Measurements from ENCODE around the gene AMER3. TPM values are rescaled to one million over a fixed set of nuclear protein-coding genes. Genes with fewer than 3 reads are reported as not detected.

The AMER3 gene
- total and polyA plus RNA-seq, 2 of the 8 experiments (the other 6 are each of a cell fraction or from before 2014, with no cell fraction given), result 0.15 to 0.19 TPM

DNA sequence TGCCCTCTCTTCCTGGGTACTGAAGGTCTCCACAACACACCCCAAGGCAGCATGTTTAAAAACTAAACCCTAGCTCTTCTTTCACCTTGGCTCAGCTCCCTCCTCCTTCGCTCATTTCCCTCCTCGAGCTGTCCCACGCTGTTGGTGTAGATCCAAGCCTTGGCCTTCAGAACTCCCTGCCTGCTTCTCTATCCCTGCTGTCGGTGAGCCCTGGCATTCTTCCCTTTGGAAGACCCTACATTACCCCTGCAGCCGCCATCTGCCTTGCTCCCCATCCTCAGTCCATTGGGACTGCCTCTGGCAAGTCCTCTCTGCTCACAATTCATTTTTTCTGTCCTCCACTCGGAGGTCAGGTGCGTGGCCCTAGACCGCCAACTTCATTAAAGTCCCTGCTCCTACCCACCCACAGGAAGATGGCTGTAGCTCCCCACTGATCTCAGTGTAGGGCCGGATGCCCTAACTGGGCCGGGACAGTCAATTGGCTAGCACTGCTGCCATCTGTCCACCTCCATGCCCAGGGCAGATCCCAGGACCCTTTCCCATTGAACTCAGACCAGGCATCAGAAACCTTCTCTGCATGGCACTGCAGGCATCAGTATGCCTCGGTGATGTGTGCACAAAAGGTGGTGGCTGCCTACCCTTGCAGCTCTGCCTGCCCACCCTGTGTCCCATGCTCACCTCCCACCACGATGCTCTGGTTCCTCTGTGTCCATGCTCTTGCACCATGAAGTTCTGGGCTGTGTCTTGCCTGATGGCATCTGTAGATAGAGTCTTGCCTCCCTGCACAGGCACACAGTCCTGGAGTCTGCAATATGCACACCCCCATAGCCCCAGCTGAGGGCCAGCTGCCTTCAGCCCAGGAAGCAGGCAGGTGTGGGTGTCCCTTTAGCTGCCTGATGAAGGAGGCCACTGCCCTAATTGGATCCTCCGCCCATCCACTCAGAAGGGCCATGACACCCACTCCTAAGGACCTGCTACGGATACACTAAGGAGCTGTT lies 5.7 kb downstream of the AMER3 start:
- no peak overlapping the region for H4K8ac ChIP-seq (ENCODE audit: extremely low read depth, insufficient read depth, low read length)
- H4K91ac ChIP-seq (replicated peaks; ENCODE audit: insufficient read length, low read length), result no peak overlapping the region
- no peak overlapping the region for H2AFZ ChIP-seq (ENCODE audit: low read length)
- no peak overlapping the region for H3K27ac ChIP-seq (ENCODE audit: low read depth, low read length)
- POLR2A ChIA-PET (ENCODE audit: partially characterized antibody), result interaction anchor here (0.9 kb wide), 1 partner anchor 10 kb away, joined by 3 read pairs; no protein-coding TSS in a partner anchor
- WGBS, 2 experiments (ENCODE audit: extremely low coverage in 1 of 2, insufficient coverage in 1 of 2, insufficient read length in 1 of 2, insufficient replicate concordance in 2 of 2, low coverage in 1 of 2, low lambda C conversion rate in 2 of 2, missing lambda C conversion rate in 1 of 2), result 94% methylated on average over 14 of the region's 14 CpGs; no CpG with 5 or more reads in 1 of the 2 experiments
- peaks cover 0 to 13% (median 6%) of the 10 kb centered on the region in 4 experiments; a peak in 5 of 7 replicates for H3K27me3 ChIP-seq (replicated peaks in 1 of 4; ENCODE audit: control insufficient read depth in 3 of 4, extremely low read depth in 1 of 4, insufficient read depth in 3 of 4, low read length in 3 of 4)
- H3K4ac ChIP-seq (replicated peaks; ENCODE audit: insufficient read length, low read depth, low read length), result no peak overlapping the region
- H2BK5ac ChIP-seq (ENCODE audit: low read depth, low read length), result no peak overlapping the region
- no peak overlapping the region for H2BK15ac ChIP-seq (ENCODE audit: low read length)
- H3K4me2 ChIP-seq (ENCODE audit: insufficient read depth in 1 of 2, low read depth in 2 of 2, low read length in 2 of 2), result no peak overlapping the region
- H2BK12ac ChIP-seq (ENCODE audit: low read depth, low read length), result no peak overlapping the region
- FAIRE-seq (no peak), DNase-seq (ENCODE audit: low read depth in 1 of 2, low spot score in 2 of 2) (no peak)
- peaks cover 4% of the 10 kb centered on the region; the same call in 1 of the 2 replicates for H3K23me2 ChIP-seq (ENCODE audit: low read depth, low read length)
- no peak overlapping the region for H3K14ac ChIP-seq (ENCODE audit: insufficient read length)
- H4K20me1 ChIP-seq (replicated peaks in 1 of 2; ENCODE audit: control insufficient read depth in 1 of 2, insufficient read depth in 2 of 2, low read length in 2 of 2), result peaks cover 0 to 2% of the 10 kb centered on the region in 2 experiments
- CTCF ChIA-PET (ENCODE audit: partially characterized antibody), result interaction anchor here (1.0 to 1.9 kb wide), 6 partner anchors 8 to 203 kb away, joined by 3 to 6 read pairs (median 4); no protein-coding TSS in a partner anchor
- no peaks in the 10 kb centered on the region for H3K79me1 ChIP-seq (ENCODE audit: low read depth, low read length)
- H2AK5ac ChIP-seq (ENCODE audit: low read depth, low read length), result no peak overlapping the region
- no peak overlapping the region for H3K56ac ChIP-seq (replicated peaks; ENCODE audit: insufficient read length, low read depth, low read length)
- peaks cover 0 to 4% (median 0%) of the 10 kb centered on the region in 4 experiments; a peak in 2 of 7 replicates for H3K4me1 ChIP-seq (replicated peaks in 1 of 4; ENCODE audit: control insufficient read depth in 3 of 4, insufficient read depth in 4 of 4, low read length in 3 of 4)
- H3K4me3 ChIP-seq (ENCODE audit: extremely low read depth in 1 of 4, insufficient read depth in 2 of 4, low read depth in 3 of 4, low read length in 4 of 4), result no peak overlapping the region
- no peak overlapping the region for H3K23ac ChIP-seq (ENCODE audit: insufficient read length)
- no peak overlapping the region for H2BK120ac ChIP-seq (replicated peaks; ENCODE audit: low read depth, low read length)
- no peak overlapping the region for H2BK20ac ChIP-seq (ENCODE audit: low read length)
- no peaks in the 10 kb centered on the region for H3K9me3 ChIP-seq (ENCODE audit: insufficient read depth in 2 of 2, low read depth in 1 of 2, low read length in 1 of 2)
- no peaks in the 10 kb centered on the region for H3K36me3 ChIP-seq (ENCODE audit: control insufficient read depth in 2 of 4, insufficient read depth in 4 of 4, low read length in 3 of 4)
- no peak overlapping the region for H3K9ac ChIP-seq (replicated peaks in 1 of 4; ENCODE audit: extremely low read depth in 1 of 4, low read depth in 3 of 4, low read length in 3 of 4)
- H4K5ac ChIP-seq (ENCODE audit: insufficient read length, low read depth, low read length), result no peak overlapping the region
- no peaks in the 10 kb centered on the region for H3K79me2 ChIP-seq (ENCODE audit: control insufficient read depth in 1 of 2, insufficient read depth in 2 of 2, low read length in 2 of 2)
- TF ChIP-seq POU5F1 (IDR thresholded peaks at IDR 0.05; ENCODE audit: low read depth, low read length) (no peak), CBX8 (IDR thresholded peaks at IDR 0.05; ENCODE audit: borderline replicate concordance, low read depth, low read length) (no peak), TBP (IDR thresholded peaks at IDR 0.05; ENCODE audit: low read depth, low read length) (no peak), CREB1 (IDR thresholded peaks at IDR 0.05) (no peak), SAP30 (IDR thresholded peaks at IDR 0.05; ENCODE audit: insufficient read depth, insufficient replicate concordance, low read length) (no peak)
- H3K18ac ChIP-seq (ENCODE audit: extremely low read depth, low read length), result no peak overlapping the region

Measured in H1 (cell line).